Endothelial cell of umbilical vein (primary cell): ENCODE data around the gene SLC35D1. TPM values are rescaled to one million over a fixed set of nuclear protein-coding genes. Genes with fewer than 3 reads are reported as not detected.

Source experiments
- BruUV-seq: library from RNA; stranded (reverse); fragments of 400-500 nt; replicated peaks from 2 replicates; lab custom pipeline; 2021; lab: Mats Ljungman, UMichigan
- CTCF ChIA-PET: fragments of 300-600, 350-600 bp; sonication (Branson Sonifier 250); formaldehyde crosslinking; loops from one replicate; lab custom pipeline; 2021; ENCODE audit warnings: antibody characterized with exemption, inconsistent platforms; lab: Charles Lee
- POLR2A ChIA-PET: fragments of 300-600, 350-600 bp; sonication (Branson Sonifier 250); formaldehyde crosslinking; loops from one replicate; lab custom pipeline; 2021; ENCODE audit warnings: antibody characterized with exemption, inconsistent platforms; lab: Charles Lee
- DNase-seq: peaks from one replicate; pipeline ENCODE4 v3.0.0-alpha.2; 2011; ENCODE audit warnings: low read depth, low spot score
- FAIRE-seq: peaks from 2 replicates; lab custom pipeline; 2011; peaks lifted over from hg19 to GRCh38; lab: Jason Lieb, UNC
- H2AFZ ChIP-seq: 2 replicates; pipeline ENCODE4 v1.6.0; 2012; ENCODE audit warnings: low read depth, low read length, control low read depth, inconsistent platforms
- H3K27ac ChIP-seq: 2 replicates; pipeline ENCODE4 v1.5.1; 2011; ENCODE audit warnings: low read depth, mild to moderate bottlenecking, control low read depth, low read length, moderate library complexity; ENCODE audit not compliant: insufficient read depth
- H3K27me3 ChIP-seq, 2 experiments: 2 replicates each; pipeline versions ENCODE4 v1.6.0 to v1.6.1; 2011; ENCODE audit warnings: low read length in 2 of 2, mixed read lengths in 1 of 2; ENCODE audit not compliant: control insufficient read depth in 2 of 2, insufficient read depth in 2 of 2
- H3K36me3 ChIP-seq, 2 experiments: 2 replicates in 1 of 2; 3 replicates in 1 of 2; pipeline ENCODE4 v1.5.1; 2011; ENCODE audit warnings: low read length in 2 of 2, mild to moderate bottlenecking in 1 of 2, moderate library complexity in 1 of 2; ENCODE audit not compliant: control insufficient read depth in 2 of 2, insufficient read depth in 2 of 2; ENCODE audit errors: extremely low read depth in 1 of 2
- H3K4me1 ChIP-seq: 3 replicates; pipeline ENCODE4 v1.5.1; 2011; ENCODE audit warnings: mild to moderate bottlenecking, low read length; ENCODE audit not compliant: control insufficient read depth, insufficient read depth; ENCODE audit errors: extremely low read depth
- H3K4me2 ChIP-seq: 2 replicates; pipeline ENCODE4 v1.6.1; 2011; ENCODE audit warnings: low read length, control low read depth, mixed read lengths; ENCODE audit not compliant: insufficient read depth
- H3K4me3 ChIP-seq, 3 experiments: fragments of 200-600 bp in 1 of 3; sonication (generic), shearing (Covaris generic) in 1 of 3; replicated peaks in 1 of 3; 2 replicates each; pipeline ENCODE4 v1.5.1; 2011 to 2016; ENCODE audit warnings: control low read depth in 3 of 3, low read length in 3 of 3, mild to moderate bottlenecking in 2 of 3, inconsistent platforms in 1 of 3, low read depth in 1 of 3, moderate library complexity in 1 of 3; ENCODE audit not compliant: insufficient read depth in 1 of 3
- H3K79me2 ChIP-seq: 2 replicates; pipeline ENCODE4 v1.6.0; 2012; ENCODE audit warnings: low read length, inconsistent platforms; ENCODE audit not compliant: control insufficient read depth, insufficient read depth
- H3K9ac ChIP-seq: replicated peaks from 2 replicates; pipeline ENCODE3; 2011; ENCODE audit warnings: low read length, control low read depth; ENCODE audit not compliant: insufficient read depth; ENCODE audit errors: extremely low read depth
- H3K9me1 ChIP-seq: replicated peaks from 3 replicates; pipeline ENCODE4 v1.6.0; 2011; ENCODE audit warnings: mild to moderate bottlenecking, low read length; ENCODE audit not compliant: control insufficient read depth, insufficient read depth; ENCODE audit errors: extremely low read depth
- H3K9me3 ChIP-seq: replicated peaks from 2 replicates; pipeline ENCODE4 v1.5.1; 2012; ENCODE audit warnings: low read length, inconsistent platforms; ENCODE audit not compliant: control insufficient read depth, insufficient read depth
- H4K20me1 ChIP-seq: replicated peaks from 2 replicates; pipeline ENCODE3; 2011; ENCODE audit warnings: mild to moderate bottlenecking, low read length; ENCODE audit not compliant: control insufficient read depth, insufficient read depth; ENCODE audit errors: extremely low read depth
- CTCF ChIP-seq, 2 donors: IDR thresholded peaks; 1 replicate in 1 of 2; 2 replicates in 1 of 2; pipeline ENCODE4 v1.5.1; 2011; ENCODE audit warnings: low read length in 2 of 2, mild to moderate bottlenecking in 2 of 2, moderate library complexity in 2 of 2, control low read depth in 1 of 2, inconsistent platforms in 1 of 2, low read depth in 1 of 2; ENCODE audit not compliant: insufficient read depth in 1 of 2; ENCODE audit errors: extremely low read depth in 1 of 2
- EZH2 ChIP-seq: IDR thresholded peaks from 2 replicates; pipeline ENCODE4 v1.6.1; 2012; ENCODE audit warnings: borderline replicate concordance, low read depth, mild to moderate bottlenecking, moderate library complexity, low read length, inconsistent platforms; ENCODE audit not compliant: severe bottlenecking
- FOS ChIP-seq: IDR thresholded peaks from 2 replicates; pipeline ENCODE4 v1.6.1; 2011; ENCODE audit warnings: mild to moderate bottlenecking, low read length, moderate library complexity, borderline replicate concordance; ENCODE audit not compliant: insufficient read depth
- GATA2 ChIP-seq: IDR thresholded peaks from 2 replicates; pipeline ENCODE4 v1.7.0; 2011; ENCODE audit warnings: low read depth, mild to moderate bottlenecking, moderate library complexity, mixed read lengths, low read length; ENCODE audit not compliant: insufficient read length, insufficient read depth
- JUN ChIP-seq: IDR thresholded peaks from 2 replicates; pipeline ENCODE4 v1.6.1; 2011; ENCODE audit warnings: borderline replicate concordance, low read depth; ENCODE audit not compliant: insufficient read length, insufficient read depth
- MAX ChIP-seq: IDR thresholded peaks from 2 replicates; pipeline ENCODE4 v1.6.1; 2011; ENCODE audit not compliant: insufficient read depth, insufficient read length
- MYC ChIP-seq: IDR thresholded peaks from one replicate; pipeline ENCODE4 v1.6.1; 2011; ENCODE audit warnings: mild to moderate bottlenecking, low read depth, low read length
- POLR2A ChIP-seq: IDR thresholded peaks from 2 replicates; pipeline ENCODE4 v1.6.1; 2012; ENCODE audit warnings: low read depth, mild to moderate bottlenecking, control low read depth, low read length
- POLR2AphosphoS5 ChIP-seq: IDR thresholded peaks from 2 replicates; pipeline ENCODE4 v1.6.1; 2012; ENCODE audit warnings: low read depth, mild to moderate bottlenecking, control low read depth, low read length, moderate library complexity; ENCODE audit not compliant: insufficient read depth
- dilution Hi-C: fragments of 300-500 bp; cut with MboI; formaldehyde crosslinking; loops from one replicate; pipeline ENCODE4 v1.15.0; 2019; ENCODE audit warnings: low sequenced_read_pairs; ENCODE audit not compliant: extremely low pct_ligation_motif_present
- intact Hi-C: fragments of 100-400 bp; cut with micrococcal nuclease; formaldehyde crosslinking; loops from one replicate; pipeline ENCODE4 v1.10.0; 2022
- polyA plus RNA-seq, 4 experiments: library from polyadenylated mRNA; depleted of rRNA in 3 of 4; stranded (reverse) in 3 of 4; unstranded in 1 of 4; fragments of >200 nt; gene quantifications; 2 replicates each; pipeline versions ENCODE4 v1.2.1 to v1.2.3, GENCODE V29; 2011 to 2012; ENCODE audit warnings: missing spikeins in 1 of 4
- total RNA-seq: library from RNA; stranded (reverse); gene quantifications from 2 replicates; pipeline ENCODE4 v1.2.3, GENCODE V29; 2021

Gene SLC35D1
- total and polyA plus RNA-seq, 2 donors (not counting 3 experiments of a cell fraction or from before 2014, with no cell fraction given) = 3.5 to 6.6 TPM

GRCh38 chr1:67019121-67019520 lies 34.8 kb downstream of the SLC35D1 start:
- Histone ChIP-seq H3K27ac (peak overlapping the region; percentile 59), H3K4me1 (peaks cover 18% of the 10 kb centered on the region), H3K27me3 (no peaks in the 10 kb centered on the region), H3K9me3 (no peaks in the 10 kb centered on the region), H3K9ac (no peak overlapping the region), H3K36me3 (peaks cover 0 to 3% of the 10 kb centered on the region in 2 experiments), H3K4me3 (no peak overlapping the region), H3K4me2 (no peak overlapping the region), H2AFZ (no peak overlapping the region), H3K79me2 (no peaks in the 10 kb centered on the region), H3K9me1 (no peaks in the 10 kb centered on the region), H4K20me1 (no peaks in the 10 kb centered on the region)
- dilution Hi-C loops = no loop called here
- CTCF ChIA-PET = interaction anchor here (1.1 to 4.1 kb wide), 5 partner anchors 8 to 130 kb away, joined by 3 to 23 read pairs (median 10); partner anchors contain the start of gene SLC35D1
- FAIRE-seq (no peak), DNase-seq (no peak)
- intact Hi-C loops = no loop called here
- TSS peak; percentile 81 for BruUV-seq
- TF ChIP-seq GATA2 = no peak
- no peak for TF ChIP-seq CTCF (IDR thresholded peaks at IDR 0.05; ENCODE audit: extremely low read depth in 1 of 2, insufficient read depth in 1 of 2, low read depth in 1 of 2, low read length in 2 of 2)
- TF ChIP-seq FOS = no peak
- no peak for TF ChIP-seq MYC
- no peak for TF ChIP-seq POLR2AphosphoS5
- no peak for TF ChIP-seq MAX
- TF ChIP-seq EZH2 = no peak
- no peak for TF ChIP-seq JUN
- no peak for TF ChIP-seq POLR2A
- POLR2A ChIA-PET = interaction anchor here (1.8 kb wide), 1 partner anchor 34 kb away, joined by 5 read pairs; no protein-coding TSS in a partner anchor
